ENCODE results near the gene MYH9. TPM values are rescaled to one million over a fixed set of nuclear protein-coding genes. Genes with fewer than 3 reads are reported as not detected.

The MYH9 gene
- total RNA-seq, 3 donors from 2014 or later (not counting 1 experiment from before 2014, with no cell fraction given): 803 to 1,038 (median 808) TPM

DNA sequence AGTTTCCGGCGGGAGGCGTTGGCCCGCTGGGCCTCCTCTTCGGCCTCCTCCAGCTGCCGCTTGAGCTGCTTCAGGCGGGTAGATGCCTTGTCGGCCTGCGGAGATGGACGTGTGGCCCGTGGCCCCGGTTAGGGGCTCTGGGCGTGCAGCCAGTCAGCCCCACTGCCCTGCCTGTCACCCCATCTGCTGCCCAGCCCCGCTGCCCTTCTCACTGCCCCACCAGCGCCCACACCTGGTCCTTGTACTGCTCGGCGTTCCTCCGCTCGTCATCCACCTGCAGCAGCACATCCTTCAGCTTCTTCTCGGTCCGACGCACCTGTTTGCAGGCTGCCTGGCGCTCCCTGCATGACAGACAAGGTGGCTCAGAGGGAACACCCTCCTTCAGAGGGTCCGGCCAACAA is 103.6 kb downstream of the MYH9 start:
- TF ChIP-seq, protein P1, sequence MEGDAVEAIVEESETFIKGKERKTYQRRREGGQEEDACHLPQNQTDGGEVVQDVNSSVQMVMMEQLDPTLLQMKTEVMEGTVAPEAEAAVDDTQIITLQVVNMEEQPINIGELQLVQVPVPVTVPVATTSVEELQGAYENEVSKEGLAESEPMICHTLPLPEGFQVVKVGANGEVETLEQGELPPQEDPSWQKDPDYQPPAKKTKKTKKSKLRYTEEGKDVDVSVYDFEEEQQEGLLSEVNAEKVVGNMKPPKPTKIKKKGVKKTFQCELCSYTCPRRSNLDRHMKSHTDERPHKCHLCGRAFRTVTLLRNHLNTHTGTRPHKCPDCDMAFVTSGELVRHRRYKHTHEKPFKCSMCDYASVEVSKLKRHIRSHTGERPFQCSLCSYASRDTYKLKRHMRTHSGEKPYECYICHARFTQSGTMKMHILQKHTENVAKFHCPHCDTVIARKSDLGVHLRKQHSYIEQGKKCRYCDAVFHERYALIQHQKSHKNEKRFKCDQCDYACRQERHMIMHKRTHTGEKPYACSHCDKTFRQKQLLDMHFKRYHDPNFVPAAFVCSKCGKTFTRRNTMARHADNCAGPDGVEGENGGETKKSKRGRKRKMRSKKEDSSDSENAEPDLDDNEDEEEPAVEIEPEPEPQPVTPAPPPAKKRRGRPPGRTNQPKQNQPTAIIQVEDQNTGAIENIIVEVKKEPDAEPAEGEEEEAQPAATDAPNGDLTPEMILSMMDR (IDR thresholded peaks at IDR 0.05): no peak
- Histone ChIP-seq H3K27ac (ENCODE audit: low read length) (no peak overlapping the region), H3K36me3 (ENCODE audit: control insufficient read depth, insufficient read depth, low read length) (peaks cover 85% of the 10 kb centered on the region), H3K4me3 (ENCODE audit: low read length) (no peak overlapping the region), H3K4me1 (ENCODE audit: control insufficient read depth, insufficient read depth, low read length) (peaks cover 33% of the 10 kb centered on the region), H3K9me3 (ENCODE audit: control insufficient read depth, insufficient read depth, low read length) (no peaks in the 10 kb centered on the region), H3K27me3 (ENCODE audit: control insufficient read depth, insufficient read depth, low read length) (no peaks in the 10 kb centered on the region)
- H3K4me3 Mint-ChIP-seq: no peak overlapping the region
- DNase-seq (no peak), ATAC-seq (no peak)
- peaks cover 21 to 23% of the 10 kb centered on the region in 2 donors for H3K4me1 Mint-ChIP-seq
- intact Hi-C loops (cut with micrococcal nuclease): no loop called here
- peaks cover 14% of the 10 kb centered on the region for H3K36me3 Mint-ChIP-seq
- no peaks in the 10 kb centered on the region for H3K9me3 Mint-ChIP-seq
- H3K27ac Mint-ChIP-seq: peak overlapping the region in 1 of 2 donors; percentile 58
- 97% methylated on average over 24 of the region's 24 CpGs for WGBS (ENCODE audit: insufficient coverage)
- H3K27me3 Mint-ChIP-seq (ENCODE audit: low read depth in 2 of 2): no peaks in the 10 kb centered on the region

DNA sequence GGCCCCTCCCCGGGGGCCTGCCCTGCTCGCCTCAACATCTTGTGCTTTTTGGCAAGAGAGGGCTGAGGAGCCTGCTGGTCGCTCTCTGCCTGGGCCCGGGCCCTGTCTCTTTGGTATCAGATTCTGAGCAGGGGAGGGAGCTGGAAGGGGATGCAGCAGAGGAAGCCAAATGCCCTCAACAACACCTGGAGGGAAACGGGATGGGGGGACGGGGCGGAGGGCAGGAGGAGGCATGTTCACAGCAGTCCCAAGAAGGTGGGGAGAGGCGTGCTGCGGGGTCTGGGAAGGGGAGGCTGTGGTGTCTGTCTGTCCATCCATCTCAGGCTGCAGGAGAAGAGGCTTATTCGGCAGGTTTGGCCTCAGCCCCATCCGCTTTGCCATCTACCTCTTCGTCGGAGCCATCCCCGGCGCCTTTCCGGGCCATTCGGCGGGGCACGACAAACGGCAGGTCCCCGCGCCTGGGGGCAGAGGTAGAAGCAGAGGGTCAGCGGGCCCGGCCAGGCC is 105.4 kb downstream of the MYH9 start:
- no peaks in the 10 kb centered on the region for H3K9me3 ChIP-seq (ENCODE audit: control insufficient read depth, insufficient read depth, low read length)
- ATAC-seq (no peak), DNase-seq (no peak)
- H3K36me3 ChIP-seq (ENCODE audit: control insufficient read depth, insufficient read depth, low read length): peaks cover 71% of the 10 kb centered on the region
- peaks cover 18 to 19% of the 10 kb centered on the region in 2 donors for H3K4me1 Mint-ChIP-seq
- no peaks in the 10 kb centered on the region for H3K9me3 Mint-ChIP-seq
- H3K27me3 ChIP-seq (ENCODE audit: control insufficient read depth, insufficient read depth, low read length): no peaks in the 10 kb centered on the region
- H3K27ac ChIP-seq (ENCODE audit: low read length): no peak overlapping the region
- intact Hi-C loops (cut with micrococcal nuclease): no loop called here
- no peak overlapping the region for H3K4me3 ChIP-seq (ENCODE audit: low read length)
- peaks cover 14% of the 10 kb centered on the region for H3K36me3 Mint-ChIP-seq
- H3K4me1 ChIP-seq (ENCODE audit: control insufficient read depth, insufficient read depth, low read length): peaks cover 22% of the 10 kb centered on the region
- H3K27ac Mint-ChIP-seq: no peak overlapping the region
- no peaks in the 10 kb centered on the region for H3K27me3 Mint-ChIP-seq (ENCODE audit: low read depth in 2 of 2)
- 94% methylated on average over 24 of the region's 24 CpGs for WGBS (ENCODE audit: insufficient coverage)
- TF ChIP-seq, protein P1 (IDR thresholded peaks at IDR 0.05): no peak
- H3K4me3 Mint-ChIP-seq: no peak overlapping the region

DNA sequence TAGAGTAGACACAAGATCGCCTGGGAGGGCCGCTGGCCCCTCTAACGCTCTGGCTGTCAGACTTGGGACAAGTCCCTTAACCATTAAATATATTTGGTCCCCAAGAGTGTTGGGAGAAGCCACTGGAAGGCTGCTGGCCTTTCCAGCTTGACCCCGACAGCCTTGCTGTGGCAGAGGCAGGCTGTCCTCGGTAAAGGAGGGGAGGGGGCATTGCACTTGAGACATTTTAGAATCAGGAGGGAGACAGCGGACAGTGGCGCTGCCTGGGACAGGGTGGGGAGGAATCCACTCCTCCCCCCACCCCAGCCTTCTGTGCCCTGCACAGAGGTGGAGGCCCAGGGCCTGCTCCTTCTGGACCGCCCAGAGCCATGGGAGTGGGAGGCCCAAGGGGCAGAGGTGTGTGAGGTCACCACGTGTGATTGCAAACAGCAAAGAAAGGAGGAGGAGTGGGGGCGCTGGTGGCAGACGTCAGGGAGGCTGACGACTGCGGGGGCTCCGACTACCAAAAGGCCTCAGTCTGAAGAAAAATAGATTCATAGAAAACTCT is 105.9 kb downstream of the MYH9 start:
- WGBS (ENCODE audit: insufficient coverage): 91% methylated on average over 12 of the region's 14 CpGs

More for the DNA sequence above, 105.9 kb downstream of the MYH9 start:
- Histone ChIP-seq H3K4me1 (ENCODE audit: control insufficient read depth, insufficient read depth, low read length) (peaks cover 19% of the 10 kb centered on the region), H3K4me3 (ENCODE audit: low read length) (no peak overlapping the region), H3K36me3 (ENCODE audit: control insufficient read depth, insufficient read depth, low read length) (peaks cover 67% of the 10 kb centered on the region), H3K9me3 (ENCODE audit: control insufficient read depth, insufficient read depth, low read length) (no peaks in the 10 kb centered on the region), H3K27me3 (ENCODE audit: control insufficient read depth, insufficient read depth, low read length) (no peaks in the 10 kb centered on the region), H3K27ac (ENCODE audit: low read length) (no peak overlapping the region)
- Mint-ChIP-seq H3K27ac (peak overlapping the region; percentile 31 to 51), H3K4me3 (no peak overlapping the region), H3K27me3 (ENCODE audit: low read depth in 2 of 2) (no peaks in the 10 kb centered on the region), H3K9me3 (no peaks in the 10 kb centered on the region), H3K4me1 (peaks cover 16% of the 10 kb centered on the region in 2 donors), H3K36me3 (peaks cover 8% of the 10 kb centered on the region)
- TF ChIP-seq, protein P1 (IDR thresholded peaks at IDR 0.05): no peak
- ATAC-seq: no peak
- DNase-seq: no peak
- intact Hi-C loops (cut with micrococcal nuclease): no loop called here
